GM10847 (cell line): ENCODE data around the gene RPL36A.

Source experiments
- POLR2A ChIP-seq: IDR thresholded peaks from 2 replicates; pipeline ENCODE4 v1.6.1; 2011; ENCODE audit not compliant: insufficient read length; ENCODE audit errors: extremely low read depth

Gene RPL36A

DNA sequence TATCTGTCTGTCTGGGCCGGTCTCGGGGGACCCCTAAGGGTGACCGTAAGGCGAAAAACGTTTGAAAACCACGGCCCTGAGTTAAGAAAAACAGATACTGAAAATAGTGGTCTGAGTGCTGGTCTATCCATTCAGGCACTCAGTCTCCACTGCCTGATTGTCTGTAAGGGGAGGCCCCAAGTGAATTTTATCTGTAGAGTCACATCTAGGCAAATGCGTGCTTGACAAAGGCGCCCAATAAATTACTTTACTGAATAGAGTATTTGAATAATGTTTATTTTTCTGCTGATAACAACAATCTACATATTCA, 17.7 kb downstream of the RPL36A start:
- no peak for TF ChIP-seq POLR2A

DNA sequence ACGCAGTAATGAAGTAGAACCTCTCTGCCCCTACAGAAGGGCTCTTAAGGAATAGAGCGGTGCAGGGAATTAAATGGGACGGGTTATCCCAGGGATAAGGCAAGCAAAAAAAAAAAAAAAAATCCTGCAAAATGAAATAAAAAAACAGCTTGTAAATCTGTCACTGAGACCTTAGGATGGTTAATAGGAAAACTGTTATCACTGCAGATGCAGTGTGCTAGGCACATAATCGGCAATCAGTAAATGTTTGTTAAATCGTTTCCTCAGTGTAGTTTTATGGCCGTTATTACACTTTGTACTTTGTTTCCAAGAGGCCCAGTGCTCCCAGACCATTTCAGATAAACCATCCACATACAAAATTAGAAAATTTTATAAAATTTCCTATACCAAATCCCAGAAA, 18.2 kb downstream of the RPL36A start:
- no peak for TF ChIP-seq POLR2A

DNA sequence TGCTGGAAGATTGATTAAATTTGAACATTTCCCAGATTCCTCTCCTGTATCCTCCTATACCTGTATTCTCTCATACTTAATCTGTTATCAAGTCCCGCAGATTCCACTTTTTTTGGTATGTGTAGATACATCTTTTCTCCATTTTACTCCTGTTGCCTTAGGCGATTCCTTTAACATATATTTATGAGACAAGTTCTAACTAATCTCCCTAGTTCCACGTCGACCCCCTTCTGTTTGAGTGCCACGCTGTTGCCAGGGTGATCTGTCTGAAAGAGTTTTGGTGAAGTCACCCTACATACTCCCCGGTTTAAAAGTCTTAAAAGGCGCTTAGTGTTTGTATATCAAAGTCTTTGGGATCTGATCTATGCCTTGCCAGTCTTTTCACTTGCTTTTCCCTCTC, 19.6 kb downstream of the RPL36A start:
- TF ChIP-seq POLR2A, result no peak

DNA sequence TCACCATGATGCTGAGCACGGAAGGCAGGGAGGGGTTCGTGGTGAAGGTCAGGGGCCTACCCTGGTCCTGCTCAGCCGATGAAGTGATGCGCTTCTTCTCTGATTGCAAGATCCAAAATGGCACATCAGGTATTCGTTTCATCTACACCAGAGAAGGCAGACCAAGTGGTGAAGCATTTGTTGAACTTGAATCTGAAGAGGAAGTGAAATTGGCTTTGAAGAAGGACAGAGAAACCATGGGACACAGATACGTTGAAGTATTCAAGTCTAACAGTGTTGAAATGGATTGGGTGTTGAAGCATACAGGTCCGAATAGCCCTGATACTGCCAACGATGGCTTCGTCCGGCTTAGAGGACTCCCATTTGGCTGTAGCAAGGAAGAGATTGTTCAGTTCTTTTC, 21.2 kb downstream of the RPL36A start:
- no peak for TF ChIP-seq POLR2A

DNA sequence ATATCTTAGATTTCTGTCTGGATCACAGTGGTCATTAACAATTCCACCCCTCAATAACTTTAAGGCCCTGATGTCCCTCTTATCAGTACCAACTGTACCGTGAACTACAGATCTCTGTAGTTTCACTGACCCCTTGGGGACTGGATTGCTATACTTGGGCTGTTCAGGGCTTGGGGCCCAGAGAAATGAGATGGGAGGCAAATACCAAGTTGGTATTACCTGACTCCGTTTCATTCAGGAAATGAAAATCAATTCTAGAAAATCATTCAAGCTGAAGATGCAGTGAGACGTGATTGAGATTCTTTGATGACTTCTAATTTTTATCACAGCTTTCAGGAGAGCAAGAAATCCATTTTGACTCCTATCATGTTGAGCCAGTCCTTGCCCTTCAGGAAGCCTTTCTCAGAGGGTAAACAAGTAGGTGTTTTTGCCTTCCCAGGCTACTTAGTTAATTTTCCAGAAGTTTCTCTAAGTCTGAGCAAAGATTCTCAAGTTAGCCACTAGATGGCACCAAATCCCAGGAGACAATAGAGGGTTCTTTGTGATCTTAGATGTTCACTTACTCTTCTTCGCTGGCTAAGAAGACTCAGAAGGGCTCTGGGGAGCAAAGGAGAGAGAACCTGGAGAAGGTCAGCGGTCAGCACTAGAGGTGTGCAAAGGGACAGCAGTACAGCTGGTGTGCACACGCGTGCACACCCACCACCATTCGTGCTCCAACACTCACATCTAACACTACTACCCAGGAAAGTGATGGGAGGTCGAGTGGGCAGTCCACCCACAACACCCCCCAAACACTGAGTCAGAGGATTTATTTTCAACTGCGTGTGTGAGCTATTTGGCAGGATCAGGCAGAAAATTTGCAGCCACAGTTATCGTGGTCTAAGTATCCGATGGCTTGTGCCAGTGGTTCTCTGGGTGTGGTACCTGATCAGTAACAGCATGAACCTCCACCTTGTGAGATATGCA, 24.7 kb downstream of the RPL36A start:
- no peak for TF ChIP-seq POLR2A

DNA sequence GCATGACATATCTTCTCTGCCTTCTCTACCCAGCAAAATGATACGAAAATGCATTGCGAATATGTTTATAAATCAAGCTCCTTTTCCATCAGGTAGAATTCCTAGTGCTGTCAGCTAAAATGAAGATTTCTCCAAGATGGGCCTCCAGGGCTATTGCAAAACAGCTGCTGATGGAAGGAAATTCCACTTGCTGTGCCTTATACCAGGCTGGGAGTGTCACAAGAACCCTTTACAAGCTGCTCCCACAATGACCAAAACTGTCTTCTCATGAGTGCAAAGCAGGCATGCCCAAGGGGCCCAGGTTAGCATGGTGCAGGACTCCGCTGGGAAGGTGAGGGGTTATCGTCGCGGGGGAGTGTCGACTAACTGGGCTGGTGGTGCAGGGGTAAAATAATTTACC, 25.9 kb downstream of the RPL36A start:
- TF ChIP-seq POLR2A, result no peak

DNA sequence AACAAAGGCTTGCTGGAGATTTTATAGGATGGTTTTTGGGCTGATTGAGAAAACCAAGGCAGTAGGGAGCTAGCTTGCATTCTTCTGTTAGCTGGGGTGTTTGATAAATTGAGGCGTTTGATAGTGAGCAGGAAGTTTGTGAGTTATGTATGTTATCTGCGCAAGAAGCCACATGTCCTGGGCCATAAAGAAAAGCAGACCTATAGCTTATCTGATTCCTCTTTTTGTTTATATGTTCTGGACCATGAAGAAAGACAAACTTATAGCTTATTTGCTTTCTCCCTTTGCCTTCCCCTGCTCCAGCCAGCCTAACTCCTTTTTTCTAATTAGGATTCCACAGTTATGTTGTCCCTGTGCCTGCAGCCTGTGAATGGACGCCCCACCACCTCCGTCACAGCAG, 26.4 kb downstream of the RPL36A start:
- no peak for TF ChIP-seq POLR2A

DNA sequence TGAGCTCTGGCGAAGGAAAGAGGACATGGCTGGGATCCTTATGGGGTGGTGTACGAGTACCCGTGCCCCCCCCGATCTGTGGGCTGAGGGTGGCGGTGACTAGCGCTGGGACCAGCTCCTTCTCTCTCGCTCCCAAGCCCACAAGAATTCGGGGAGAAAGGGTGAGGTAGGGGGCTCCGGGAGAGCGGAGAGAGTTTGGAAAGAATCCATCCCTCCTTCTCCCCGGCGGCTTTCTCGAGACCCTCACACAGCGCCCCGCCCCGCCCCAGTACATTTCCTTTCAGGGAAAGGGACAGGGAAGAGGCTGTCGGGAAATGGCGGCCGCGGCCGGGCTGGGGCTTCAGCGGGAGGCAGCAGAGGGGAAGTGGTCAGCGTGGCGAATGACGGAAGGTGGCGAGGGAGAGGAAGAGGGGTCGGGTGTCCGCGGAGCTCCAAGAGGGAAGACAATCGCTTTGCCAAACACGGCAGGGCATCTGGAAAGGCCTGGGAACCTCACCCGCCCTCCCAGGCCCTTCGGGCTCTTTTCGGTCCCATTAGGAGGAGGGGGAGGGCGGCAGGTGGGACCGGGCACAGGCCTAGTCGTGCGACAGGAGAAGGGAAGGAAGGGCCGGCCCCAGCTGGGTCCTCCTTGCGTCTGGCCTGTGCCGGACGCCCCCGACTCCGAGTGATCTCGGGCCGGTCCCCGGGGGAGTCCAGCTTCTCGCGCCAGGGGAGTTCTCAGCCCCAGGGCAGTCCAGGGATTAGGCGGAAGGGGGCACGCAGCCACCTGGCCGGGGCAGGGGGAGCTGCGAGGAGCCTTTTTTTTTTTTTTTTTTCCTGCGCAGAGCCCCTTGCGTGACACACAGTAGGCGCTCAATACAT, 27.4 kb downstream of the RPL36A start:
- no peak for TF ChIP-seq POLR2A

DNA sequence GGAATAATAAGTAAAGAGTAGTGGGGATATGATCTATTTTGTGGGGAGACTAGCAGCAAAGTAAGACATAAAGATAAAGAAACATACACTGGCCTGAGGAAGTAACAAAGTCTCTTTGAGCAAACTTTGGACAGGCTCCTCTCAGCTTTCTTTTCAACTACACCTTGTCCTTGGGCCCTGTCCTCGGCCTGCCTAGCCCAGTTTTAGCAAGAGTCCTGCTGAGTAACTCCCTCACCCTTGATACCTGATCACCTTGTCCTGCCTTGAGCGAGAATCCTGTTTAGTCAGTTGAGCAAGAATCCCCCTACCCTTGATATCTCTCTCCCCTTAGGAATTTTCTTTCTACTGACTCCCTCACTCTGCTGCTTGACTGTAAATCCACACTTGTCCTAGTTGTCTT, 28.7 kb downstream of the RPL36A start:
- TF ChIP-seq POLR2A, result no peak

DNA sequence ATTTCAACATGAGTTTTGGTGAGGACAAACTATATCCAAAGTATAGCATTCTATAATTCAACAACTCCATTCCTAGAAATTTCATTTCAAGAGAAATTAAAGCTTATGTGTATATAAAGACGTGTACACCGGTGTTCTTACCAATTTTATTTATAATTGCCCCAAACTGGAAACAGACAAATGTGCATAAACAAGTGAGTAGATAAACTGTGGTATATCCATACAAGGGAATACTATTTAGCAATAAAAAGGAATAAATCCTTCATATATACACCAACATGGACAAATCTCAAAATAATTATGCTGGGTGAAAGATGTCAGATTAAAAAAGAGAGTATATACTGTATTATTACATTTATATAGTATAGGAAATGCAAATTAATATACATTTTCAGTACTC, 37.1 kb downstream of the RPL36A start:
- no peak for TF ChIP-seq POLR2A

DNA sequence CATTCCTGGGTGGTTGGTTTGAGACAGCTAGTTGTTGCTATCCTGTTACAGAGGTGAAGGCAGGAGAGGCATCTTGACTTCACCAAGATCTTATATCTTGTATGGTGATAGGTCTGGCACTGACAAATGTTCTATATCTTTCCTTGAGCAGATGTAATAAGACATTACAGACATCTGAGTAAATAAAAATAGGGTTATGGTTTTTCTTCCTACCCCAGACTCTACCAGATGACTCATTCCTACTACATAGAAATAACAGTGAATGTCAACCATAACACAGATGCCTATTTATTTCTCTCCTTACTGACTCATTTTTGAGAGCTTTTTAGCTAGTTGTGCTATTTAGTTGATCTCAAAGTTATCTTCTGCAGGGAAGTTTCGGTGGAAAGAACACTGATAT, 39.1 kb downstream of the RPL36A start:
- TF ChIP-seq POLR2A, result no peak

DNA sequence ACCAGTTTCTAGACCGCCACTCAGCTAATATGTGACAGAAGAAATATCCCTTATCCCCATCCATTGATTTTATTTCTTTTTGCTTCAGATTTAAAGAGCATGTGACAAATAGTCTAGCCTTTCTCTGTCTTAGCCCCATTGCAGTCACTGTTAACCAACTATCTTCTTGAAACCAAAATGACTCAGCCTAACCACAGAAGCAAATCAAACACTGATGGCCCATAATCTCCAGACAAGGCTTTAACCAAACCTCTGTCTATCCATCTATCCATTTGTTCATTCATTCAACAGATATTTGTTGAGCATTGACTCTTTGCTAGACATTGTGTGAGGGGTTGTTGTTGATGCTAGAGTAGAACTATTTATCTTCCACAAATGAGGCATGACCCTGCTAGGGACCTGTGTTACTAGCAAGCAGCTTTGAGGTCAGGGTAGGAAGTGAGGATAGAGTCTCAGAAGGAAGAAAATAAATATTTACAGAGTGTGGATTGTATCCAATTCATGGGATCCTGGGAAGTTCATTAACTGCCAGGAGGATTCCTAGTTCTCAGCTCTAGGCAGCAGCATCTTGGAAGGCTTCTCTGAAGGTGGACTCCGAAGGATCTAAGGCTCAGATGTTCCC, 39.8 kb downstream of the RPL36A start:
- TF ChIP-seq POLR2A, result no peak

DNA sequence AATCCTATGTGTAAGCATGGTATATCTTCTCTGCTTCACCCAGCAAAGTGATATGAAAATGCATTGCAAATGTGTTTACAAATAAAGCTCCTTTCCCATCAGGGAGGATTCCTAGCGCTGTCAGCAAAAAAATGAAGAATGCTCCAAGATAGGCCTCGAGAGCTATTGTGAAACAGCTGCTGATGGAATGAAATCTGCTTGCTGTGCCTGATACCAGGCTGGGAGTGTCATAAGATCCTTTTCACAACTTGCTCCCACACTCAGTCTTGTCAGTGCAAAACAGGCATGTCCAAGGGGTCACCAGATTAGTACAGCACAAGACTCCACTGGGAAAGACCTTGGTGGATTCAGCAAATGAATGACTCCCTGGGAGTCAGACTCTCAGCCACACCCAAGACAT, 51.3 kb downstream of the RPL36A start:
- TF ChIP-seq POLR2A, result no peak
